PC-9 (cell line): ENCODE measurements around the gene GALNT10. TPM values are rescaled to one million over a fixed set of nuclear protein-coding genes. Genes with fewer than 3 reads are reported as not detected.
"Not testable (repeated sequence)": the region's sequence is repeated elsewhere in the genome, so short reads cannot be mapped to it uniquely, and the experiment has no call there.

Experiments used
- BruUV-seq: library from RNA; stranded (reverse); fragments of 400-500 nt; replicated peaks from 2 replicates; lab custom pipeline; 2021; lab: Mats Ljungman, UMichigan
- CTCF ChIA-PET: fragments of 300-600 bp; sonication (Branson Sonifier 250); formaldehyde crosslinking; loops from one replicate; lab custom pipeline; 2022; ENCODE audit warnings: antibody characterized with exemption; lab: Charles Lee
- POLR2A ChIA-PET: fragments of 300-600 bp; sonication (Branson Sonifier 250); formaldehyde crosslinking; loops from one replicate; lab custom pipeline; 2022; ENCODE audit warnings: antibody characterized with exemption; ENCODE audit not compliant: unreplicated experiment; lab: Charles Lee
- DNase-seq, 2 experiments: peaks; one replicate each; pipeline versions ENCODE4 v3.0.0 to v3.0.0-alpha.2; 2015 to 2022; ENCODE audit warnings: mixed read lengths in 1 of 2
- H2AFZ ChIP-seq: fragments of 200-600 bp; sonication (generic); 2 replicates; pipeline ENCODE4 v1.8.1; 2017; ENCODE audit warnings: antibody characterized with exemption
- H3F3A ChIP-seq: fragments of 200-600 bp; sonication (generic); 2 replicates; pipeline ENCODE4 v1.8.1; 2017; ENCODE audit warnings: antibody characterized with exemption, mild to moderate bottlenecking, low read depth; ENCODE audit not compliant: insufficient read depth
- H3K27ac ChIP-seq: fragments of 200-600 bp; sonication (generic); 2 replicates; pipeline ENCODE4 v1.6.1; 2016; ENCODE audit warnings: mixed run types
- H3K27me3 ChIP-seq: fragments of 200-600 bp; sonication (generic); 2 replicates; pipeline ENCODE4 v1.6.1; 2016; ENCODE audit warnings: low read depth, mixed run types; ENCODE audit not compliant: insufficient read depth
- H3K36me3 ChIP-seq: fragments of 200-600 bp; sonication (generic); 2 replicates; pipeline ENCODE4 v1.6.1; 2016; ENCODE audit warnings: low read depth, mixed run types
- H3K4me1 ChIP-seq: fragments of 200-600 bp; sonication (generic); replicated peaks from 2 replicates; pipeline ENCODE4 v1.6.1; 2016; ENCODE audit warnings: mixed run types; ENCODE audit not compliant: insufficient read depth
- H3K4me2 ChIP-seq: fragments of 200-600 bp; sonication (generic); 2 replicates; pipeline ENCODE4 v1.6.1; 2017; ENCODE audit warnings: mixed run types
- H3K4me3 ChIP-seq: fragments of 200-600 bp; sonication (generic); 2 replicates; pipeline ENCODE4 v1.6.1; 2016; ENCODE audit warnings: mixed run types
- H3K79me2 ChIP-seq: fragments of 200-600 bp; sonication (generic); 2 replicates; pipeline ENCODE4 v1.6.1; 2017; ENCODE audit warnings: low read depth, mixed run types
- H3K9me2 ChIP-seq: fragments of 200-600 bp; sonication (generic); 2 replicates; pipeline ENCODE4 v1.8.1; 2017; ENCODE audit warnings: mild to moderate bottlenecking; ENCODE audit not compliant: insufficient read depth
- H3K9me3 ChIP-seq: fragments of 200-600 bp; sonication (generic); 2 replicates; pipeline ENCODE4 v1.8.1; 2016; ENCODE audit warnings: low read depth; ENCODE audit not compliant: insufficient read depth
- H4K20me1 ChIP-seq: fragments of 200-600 bp; sonication (generic); 2 replicates; pipeline ENCODE4 v1.8.1; 2017; ENCODE audit not compliant: insufficient read depth
- CTCF ChIP-seq: fragments of 200-600 bp; sonication (generic); conservative IDR thresholded peaks from 2 replicates; pipeline ENCODE4 v1.6.1; 2017; ENCODE audit warnings: mixed run types, antibody characterized with exemption, mild to moderate bottlenecking, moderate library complexity
- EZH2 ChIP-seq: fragments of 200-600 bp; sonication (generic); IDR thresholded peaks from 2 replicates; pipeline ENCODE4 v1.8.0; 2017; ENCODE audit warnings: antibody characterized with exemption, low read depth
- intact Hi-C: fragments of 100-400 bp; cut with micrococcal nuclease; formaldehyde crosslinking; loops from one replicate; pipeline ENCODE4 v1.10.0; 2022; ENCODE audit not compliant: unreplicated experiment
- total RNA-seq: library from RNA; stranded (reverse); gene quantifications from 2 replicates; pipeline ENCODE4 v1.2.3, GENCODE V29; 2021

Gene GALNT10
- total RNA-seq, 1 experiment from 2014 or later = 101 TPM

- H3K9me2 ChIP-seq = no peaks in the 10 kb centered on the region
- H3K27me3 ChIP-seq = no peaks in the 10 kb centered on the region
- no peaks in the 10 kb centered on the region for H3K4me1 ChIP-seq
- H3K9me3 ChIP-seq = no peaks in the 10 kb centered on the region
- no peak overlapping the region for H2AFZ ChIP-seq
- ChIA-PET CTCF (no interaction called here), POLR2A (no interaction called here)
- no peaks in the 10 kb centered on the region for H4K20me1 ChIP-seq
- no peaks in the 10 kb centered on the region for H3K36me3 ChIP-seq
- intact Hi-C loops = no loop called here
- H3F3A ChIP-seq = no peaks in the 10 kb centered on the region
- H3K79me2 ChIP-seq = no peaks in the 10 kb centered on the region
- TF ChIP-seq CTCF (no peak), EZH2 (no peak)
- no peak for DNase-seq
- H3K4me2 ChIP-seq = no peak overlapping the region
- no peak overlapping the region for H3K4me3 ChIP-seq
- H3K27ac ChIP-seq = no peak overlapping the region
- BruUV-seq = no TSS peak
Observed at GRCh38 chr5:154145268-154145667, 45.3 kb upstream of the GALNT10 start.

GRCh38 chr5:154146409-154146808 is 44.1 kb upstream of the GALNT10 start:
- Histone ChIP-seq H3K36me3 (no peaks in the 10 kb centered on the region), H3K4me3 (no peak overlapping the region), H3K4me2 (no peak overlapping the region), H3K79me2 (no peaks in the 10 kb centered on the region), H3F3A (no peaks in the 10 kb centered on the region), H2AFZ (no peak overlapping the region), H3K9me2 (no peaks in the 10 kb centered on the region), H3K9me3 (no peaks in the 10 kb centered on the region), H3K27me3 (no peaks in the 10 kb centered on the region), H3K4me1 (no peaks in the 10 kb centered on the region), H3K27ac (no peak overlapping the region), H4K20me1 (no peaks in the 10 kb centered on the region)
- no TSS peak for BruUV-seq
- ChIA-PET POLR2A (no interaction called here), CTCF (no interaction called here)
- TF ChIP-seq EZH2 = no peak
- TF ChIP-seq CTCF = no peak
- DNase-seq = no peak
- intact Hi-C loops = no loop called here

GRCh38 chr5:154147666-154148065 is 42.9 kb upstream of the GALNT10 start:
- no peak overlapping the region for H3K27ac ChIP-seq
- H3F3A ChIP-seq = no peaks in the 10 kb centered on the region
- ChIA-PET CTCF (no interaction called here), POLR2A (no interaction called here)
- no peak for DNase-seq
- intact Hi-C loops = no loop called here
- H2AFZ ChIP-seq = no peak overlapping the region
- no peaks in the 10 kb centered on the region for H3K9me2 ChIP-seq
- H3K27me3 ChIP-seq = no peaks in the 10 kb centered on the region
- BruUV-seq = no TSS peak
- TF ChIP-seq EZH2 = no peak
- TF ChIP-seq CTCF = no peak
- H3K36me3 ChIP-seq = no peaks in the 10 kb centered on the region
- H3K9me3 ChIP-seq = no peaks in the 10 kb centered on the region
- no peak overlapping the region for H3K4me3 ChIP-seq
- no peaks in the 10 kb centered on the region for H4K20me1 ChIP-seq
- H3K79me2 ChIP-seq = no peaks in the 10 kb centered on the region
- H3K4me2 ChIP-seq = no peak overlapping the region
- H3K4me1 ChIP-seq = no peaks in the 10 kb centered on the region

GRCh38 chr5:154150471-154150870 is 40.1 kb upstream of the GALNT10 start:
- H3K4me3 ChIP-seq, intact Hi-C loops, H3K4me1 ChIP-seq, H4K20me1 ChIP-seq, H3K79me2 ChIP-seq, H3K9me3 ChIP-seq, DNase-seq, H3K27ac ChIP-seq, H3F3A ChIP-seq, H3K27me3 ChIP-seq, H3K4me2 ChIP-seq, POLR2A ChIA-PET, H2AFZ ChIP-seq, CTCF ChIA-PET, H3K9me2 ChIP-seq, H3K36me3 ChIP-seq, BruUV-seq: not testable (repeated sequence)
